T-cell (primary cell): ENCODE data around the gene NEK8. TPM values are rescaled to one million over a fixed set of nuclear protein-coding genes. Genes with fewer than 3 reads are reported as not detected.

Source experiments
- ATAC-seq, 4 experiments: fragments of 200-7000 bp in 3 of 4; fragments of 150-1000 bp in 1 of 4; cut with Tn5 transposase; replicated peaks in 1 of 4; 1 replicate in 3 of 4; 2 replicates in 1 of 4; pipeline ENCODE4 v1.10.0; 2021; ENCODE audit warnings: moderate library complexity in 3 of 4, mild to moderate bottlenecking in 2 of 4, moderate number of reproducible peaks in 1 of 4
- CTCF ChIA-PET, 2 donors: fragments of 300-600 bp; sonication (Branson Sonifier 250); formaldehyde crosslinking; loops; one replicate each; lab custom pipeline; 2022; ENCODE audit warnings: antibody characterized with exemption in 2 of 2; lab: Charles Lee
- POLR2A ChIA-PET, 2 donors: fragments of 300-600 bp; sonication (Branson Sonifier 250); formaldehyde crosslinking; loops; one replicate each; lab custom pipeline; 2022; ENCODE audit warnings: antibody characterized with exemption in 2 of 2; lab: Charles Lee
- DNase-seq, 35 experiments: peaks; one replicate each; pipeline versions ENCODE4 v3.0.0 to v3.0.0-alpha.2; 2013 to 2023
- H3K27ac ChIP-seq: one replicate; pipeline ENCODE4 v1.5.1; 2013; ENCODE audit warnings: low read length
- H3K27me3 ChIP-seq, 2 experiments: replicated peaks in 1 of 2; 1 replicate in 1 of 2; 2 replicates in 1 of 2; pipeline versions ENCODE4 v1.6.1 to v1.7.0; 2013; ENCODE audit warnings: low read length in 1 of 2, mixed read lengths in 1 of 2; ENCODE audit not compliant: control insufficient read depth in 2 of 2, insufficient read depth in 2 of 2; ENCODE audit errors: extremely low read depth in 1 of 2
- H3K36me3 ChIP-seq, 2 donors: 1 replicate in 1 of 2; 2 replicates in 1 of 2; pipeline versions ENCODE4 v1.6.1 to v1.7.0; 2013; ENCODE audit warnings: low read length in 1 of 2; ENCODE audit not compliant: control insufficient read depth in 2 of 2, insufficient read depth in 1 of 2; ENCODE audit errors: extremely low read depth in 1 of 2
- H3K4me1 ChIP-seq, 2 experiments: 1 replicate in 1 of 2; 2 replicates in 1 of 2; pipeline versions ENCODE4 v1.6.1 to v1.7.0; 2013; ENCODE audit warnings: low read length in 2 of 2, mixed read lengths in 1 of 2; ENCODE audit not compliant: insufficient read depth in 2 of 2, control insufficient read depth in 1 of 2; ENCODE audit errors: extremely low read depth in 1 of 2
- H3K4me3 ChIP-seq, 2 donors: 1 replicate in 1 of 2; 2 replicates in 1 of 2; pipeline versions ENCODE4 v1.5.1 to v1.7.0; 2013; ENCODE audit warnings: mild to moderate bottlenecking in 2 of 2, low read length in 1 of 2, moderate library complexity in 1 of 2; ENCODE audit not compliant: control insufficient read depth in 1 of 2; ENCODE audit errors: extremely low read depth in 1 of 2
- H3K9me3 ChIP-seq: 2 replicates; pipeline ENCODE4 v1.7.0; 2013
- H3K27ac Mint-ChIP-seq, 2 donors: one replicate each; pipeline ENCODE4 v1.8.0; 2020 to 2021; ENCODE audit warnings: mild to moderate bottlenecking in 2 of 2, mixed read lengths in 2 of 2
- H3K27me3 Mint-ChIP-seq, 2 donors: one replicate each; pipeline ENCODE4 v1.8.0; 2021 to 2022; ENCODE audit warnings: mixed read lengths in 2 of 2
- H3K36me3 Mint-ChIP-seq: one replicate; pipeline ENCODE4 v1.8.0; 2021; ENCODE audit warnings: mixed read lengths
- H3K4me1 Mint-ChIP-seq, 3 donors: one replicate each; pipeline ENCODE4 v1.8.0; 2020 to 2022; ENCODE audit warnings: mixed read lengths in 3 of 3, mild to moderate bottlenecking in 1 of 3
- H3K4me3 Mint-ChIP-seq, 3 donors: one replicate each; pipeline ENCODE4 v1.8.0; 2020 to 2022; ENCODE audit warnings: mild to moderate bottlenecking in 3 of 3, mixed read lengths in 3 of 3, moderate library complexity in 3 of 3
- H3K9me3 Mint-ChIP-seq, 3 donors: one replicate each; pipeline ENCODE4 v1.8.0; 2020 to 2022; ENCODE audit warnings: mixed read lengths in 3 of 3
- WGBS: methylation state at CpG from one replicate; pipeline ENCODE4 v1.1.5; 2013; ENCODE audit warnings: missing lambda C conversion rate; ENCODE audit not compliant: insufficient coverage; 5-methylcytosine and 5-hydroxymethylcytosine counted together
- total RNA-seq, 35 experiments: library from RNA in 6 of 35; stranded (reverse) in 6 of 35; fragments of 120-200 nt in 1 of 35; gene quantifications; one replicate each; pipeline versions ENCODE4 v1.2.1 to v1.2.4 and lab custom pipeline; 2013 to 2026

The NEK8 gene
- total RNA-seq, 5 donors from 2014 or later (not counting 1 experiment from before 2014, with no cell fraction given) = 7.7 to 13.6 (median 12.7) TPM

- ChIA-PET CTCF (interaction anchor here in 1 of 2 donors (0.6 kb wide), 1 partner anchor 20 kb away, joined by 4 read pairs; no protein-coding TSS in a partner anchor), POLR2A (interaction anchor here in 1 of 2 donors (0.5 kb wide), 1 partner anchor 9 kb away, joined by 3 read pairs; the partner anchor contains the start of gene PROCA1)
- H3K36me3 Mint-ChIP-seq = peaks cover 42% of the 10 kb centered on the region
- no peaks in the 10 kb centered on the region for H3K4me1 ChIP-seq
- H3K4me1 Mint-ChIP-seq = peaks cover 0 to 4% (median 0%) of the 10 kb centered on the region in 3 donors
- WGBS = 71% methylated on average over 1 of the region's 3 CpGs
- H3K27ac Mint-ChIP-seq = no peak overlapping the region
- H3K9me3 ChIP-seq = no peaks in the 10 kb centered on the region
- H3K27me3 Mint-ChIP-seq = no peaks in the 10 kb centered on the region
- no peak for ATAC-seq
- no peak overlapping the region for H3K27ac ChIP-seq
- H3K27me3 ChIP-seq = no peaks in the 10 kb centered on the region
- H3K9me3 Mint-ChIP-seq = no peaks in the 10 kb centered on the region
- peaks cover 42 to 66% of the 10 kb centered on the region in 2 donors for H3K36me3 ChIP-seq
- no peak overlapping the region for H3K4me3 Mint-ChIP-seq
- no peak overlapping the region for H3K4me3 ChIP-seq
- DNase-seq = no peak
These were observed 25.8 kb upstream of the NEK8 start for GRCh38 chr17:28702752-28703150.

- 92% methylated on average over 7 of the region's 16 CpGs for WGBS
- H3K27ac ChIP-seq = no peak overlapping the region
- no peaks in the 10 kb centered on the region for H3K4me1 ChIP-seq
- H3K27me3 Mint-ChIP-seq = no peaks in the 10 kb centered on the region
- no peaks in the 10 kb centered on the region for H3K9me3 ChIP-seq
- no peak overlapping the region for H3K4me3 Mint-ChIP-seq
- H3K4me3 ChIP-seq = no peak overlapping the region
- no peaks in the 10 kb centered on the region for H3K27me3 ChIP-seq
- ATAC-seq (no peak), DNase-seq (no peak)
- no peaks in the 10 kb centered on the region for H3K9me3 Mint-ChIP-seq
- ChIA-PET POLR2A (no interaction called here), CTCF (interaction anchor here in 1 of 2 donors (0.6 kb wide), 1 partner anchor 278 kb away, joined by 6 read pairs; no protein-coding TSS in a partner anchor)
- H3K36me3 ChIP-seq = peaks cover 38 to 56% of the 10 kb centered on the region in 2 donors
- peaks cover 0 to 4% (median 0%) of the 10 kb centered on the region in 3 donors for H3K4me1 Mint-ChIP-seq
- peaks cover 36% of the 10 kb centered on the region for H3K36me3 Mint-ChIP-seq
- H3K27ac Mint-ChIP-seq = peak overlapping the region in 1 of 2 donors; percentile 64
These were observed 24.9 kb upstream of the NEK8 start for GRCh38 chr17:28703552-28704218.

- WGBS = 96% methylated on average over 8 of the region's 14 CpGs
- no peak overlapping the region for H3K27ac ChIP-seq
- no peak overlapping the region for H3K4me3 ChIP-seq
- Mint-ChIP-seq H3K36me3 (peaks cover 35% of the 10 kb centered on the region), H3K27me3 (no peaks in the 10 kb centered on the region), H3K4me3 (no peak overlapping the region), H3K4me1 (peaks cover 0 to 4% (median 0%) of the 10 kb centered on the region in 3 donors), H3K9me3 (no peaks in the 10 kb centered on the region), H3K27ac (no peak overlapping the region)
- H3K4me1 ChIP-seq = no peaks in the 10 kb centered on the region
- peaks cover 38 to 50% of the 10 kb centered on the region in 2 donors for H3K36me3 ChIP-seq
- ChIA-PET POLR2A (no interaction called here), CTCF (interaction anchor here in 1 of 2 donors (1.0 kb wide), 1 partner anchor 57 kb away, joined by 3 read pairs; no protein-coding TSS in a partner anchor)
- no peaks in the 10 kb centered on the region for H3K27me3 ChIP-seq
- no peaks in the 10 kb centered on the region for H3K9me3 ChIP-seq
- ATAC-seq (no peak), DNase-seq (no peak)
These were observed 24.2 kb upstream of the NEK8 start for GRCh38 chr17:28704219-28704858.

- peak overlapping the region; percentile 69 to 73 for H3K27ac Mint-ChIP-seq
- Histone ChIP-seq H3K4me1 (peaks cover 0 to 3% of the 10 kb centered on the region in 2 experiments), H3K36me3 (peaks cover 38 to 41% of the 10 kb centered on the region in 2 donors), H3K27me3 (no peaks in the 10 kb centered on the region), H3K9me3 (no peaks in the 10 kb centered on the region), H3K4me3 (no peak overlapping the region), H3K27ac (no peak overlapping the region)
- ATAC-seq (no peak), DNase-seq (no peak)
- no peak overlapping the region for H3K4me3 Mint-ChIP-seq
- no peaks in the 10 kb centered on the region for H3K27me3 Mint-ChIP-seq
- CTCF ChIA-PET = interaction anchor here in 1 of 2 donors (1.0 kb wide), 1 partner anchor 58 kb away, joined by 3 read pairs; no protein-coding TSS in a partner anchor
- 82% methylated on average over 3 of the region's 5 CpGs for WGBS
- H3K36me3 Mint-ChIP-seq = peaks cover 27% of the 10 kb centered on the region
- H3K4me1 Mint-ChIP-seq = peaks cover 0 to 4% (median 0%) of the 10 kb centered on the region in 3 donors
- POLR2A ChIA-PET = no interaction called here
- H3K9me3 Mint-ChIP-seq = no peaks in the 10 kb centered on the region
These were observed 23.4 kb upstream of the NEK8 start for GRCh38 chr17:28705074-28705659.

- no peak overlapping the region for H3K4me3 Mint-ChIP-seq
- Histone ChIP-seq H3K4me1 (peaks cover 0 to 8% of the 10 kb centered on the region in 2 experiments), H3K9me3 (no peaks in the 10 kb centered on the region), H3K27me3 (no peaks in the 10 kb centered on the region), H3K27ac (no peak overlapping the region), H3K36me3 (peaks cover 31 to 35% of the 10 kb centered on the region in 2 donors), H3K4me3 (no peak overlapping the region)
- no peaks in the 10 kb centered on the region for H3K27me3 Mint-ChIP-seq
- POLR2A ChIA-PET = no interaction called here
- 89% methylated on average over 3 of the region's 10 CpGs for WGBS
- H3K4me1 Mint-ChIP-seq = peaks cover 3 to 10% (median 3%) of the 10 kb centered on the region in 3 donors
- CTCF ChIA-PET = interaction anchor here in 1 of 2 donors (1.0 kb wide), 1 partner anchor 59 kb away, joined by 3 read pairs; no protein-coding TSS in a partner anchor
- DNase-seq (no peak), ATAC-seq (no peak)
- no peaks in the 10 kb centered on the region for H3K9me3 Mint-ChIP-seq
- H3K36me3 Mint-ChIP-seq = peaks cover 25% of the 10 kb centered on the region
- H3K27ac Mint-ChIP-seq = peak overlapping the region; percentile 69 to 73
These were observed 22.8 kb upstream of the NEK8 start for GRCh38 chr17:28705728-28706334.
